AG09309 (cell line): ENCODE measurements around the gene FMC1.
A peak's percentile ranks its signal among the peaks of the same experiment; 100 is the strongest.

Source experiments
- DNase-seq: peaks from one replicate; pipeline ENCODE4 v3.0.0-alpha.2; 2010; ENCODE audit warnings: low read depth
- H3K4me3 ChIP-seq: 2 replicates; pipeline ENCODE4 v1.5.1; 2011; ENCODE audit warnings: mild to moderate bottlenecking, low read depth, low read length, moderate library complexity; ENCODE audit not compliant: control insufficient read depth
- TF ChIP-seq, protein P1 (sequence below): IDR thresholded peaks from 2 replicates; pipeline ENCODE4 v1.5.1; 2011; ENCODE audit warnings: mild to moderate bottlenecking, low read depth, low read length, inconsistent platforms; ENCODE audit not compliant: insufficient read depth, control insufficient read depth; ENCODE audit errors: missing control alignments

Gene FMC1

DNA sequence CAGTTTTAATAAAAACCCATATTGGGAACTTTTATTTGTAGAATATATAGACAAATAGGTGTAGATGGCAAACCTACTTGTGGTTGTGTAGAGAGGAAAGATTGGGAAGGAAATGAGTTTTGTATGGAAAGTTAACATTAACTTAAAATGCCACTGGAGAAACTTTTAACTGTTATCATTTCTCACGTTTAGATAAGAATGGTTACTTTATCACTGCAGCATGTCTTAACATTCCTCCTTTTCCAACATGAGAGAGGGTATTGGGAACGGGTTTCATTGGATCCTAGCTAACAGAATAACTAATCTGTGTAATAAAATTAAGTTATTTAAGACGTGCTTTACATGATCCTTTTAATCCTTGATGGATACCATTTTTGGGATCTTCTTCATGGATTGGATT, 20.4 kb downstream of the FMC1 start:
- DNase-seq = no peak
- TF ChIP-seq, protein P1, sequence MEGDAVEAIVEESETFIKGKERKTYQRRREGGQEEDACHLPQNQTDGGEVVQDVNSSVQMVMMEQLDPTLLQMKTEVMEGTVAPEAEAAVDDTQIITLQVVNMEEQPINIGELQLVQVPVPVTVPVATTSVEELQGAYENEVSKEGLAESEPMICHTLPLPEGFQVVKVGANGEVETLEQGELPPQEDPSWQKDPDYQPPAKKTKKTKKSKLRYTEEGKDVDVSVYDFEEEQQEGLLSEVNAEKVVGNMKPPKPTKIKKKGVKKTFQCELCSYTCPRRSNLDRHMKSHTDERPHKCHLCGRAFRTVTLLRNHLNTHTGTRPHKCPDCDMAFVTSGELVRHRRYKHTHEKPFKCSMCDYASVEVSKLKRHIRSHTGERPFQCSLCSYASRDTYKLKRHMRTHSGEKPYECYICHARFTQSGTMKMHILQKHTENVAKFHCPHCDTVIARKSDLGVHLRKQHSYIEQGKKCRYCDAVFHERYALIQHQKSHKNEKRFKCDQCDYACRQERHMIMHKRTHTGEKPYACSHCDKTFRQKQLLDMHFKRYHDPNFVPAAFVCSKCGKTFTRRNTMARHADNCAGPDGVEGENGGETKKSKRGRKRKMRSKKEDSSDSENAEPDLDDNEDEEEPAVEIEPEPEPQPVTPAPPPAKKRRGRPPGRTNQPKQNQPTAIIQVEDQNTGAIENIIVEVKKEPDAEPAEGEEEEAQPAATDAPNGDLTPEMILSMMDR = no peak
- peak overlapping the region; percentile 87 for H3K4me3 ChIP-seq

- DNase-seq = no peak
- TF ChIP-seq, protein P1 = no peak
- H3K4me3 ChIP-seq = no peak overlapping the region
Measured at GRCh38 chr7:139362302-139362701, 21.2 kb downstream of the FMC1 start.

DNA sequence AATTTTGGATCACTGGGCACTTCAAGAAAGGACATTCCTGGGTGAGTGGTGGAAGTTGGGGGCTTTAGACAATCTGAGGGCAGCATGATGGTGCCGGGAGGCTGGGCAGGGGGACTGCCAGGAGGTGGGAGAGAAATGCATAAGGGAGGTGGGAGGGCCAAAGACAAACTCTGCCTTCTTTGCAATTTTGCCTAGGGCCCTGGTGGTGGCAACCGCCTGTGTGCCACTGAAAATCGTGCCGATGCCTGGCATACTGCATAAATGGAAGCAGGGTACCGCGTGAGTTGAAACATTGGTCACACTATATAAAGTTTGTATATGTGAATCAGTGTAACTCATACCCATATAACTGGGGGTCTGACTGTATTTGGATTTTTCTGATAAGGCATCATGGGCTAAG, 21.8 kb downstream of the FMC1 start:
- DNase-seq = no peak
- no peak overlapping the region for H3K4me3 ChIP-seq
- TF ChIP-seq, protein P1 = no peak

DNA sequence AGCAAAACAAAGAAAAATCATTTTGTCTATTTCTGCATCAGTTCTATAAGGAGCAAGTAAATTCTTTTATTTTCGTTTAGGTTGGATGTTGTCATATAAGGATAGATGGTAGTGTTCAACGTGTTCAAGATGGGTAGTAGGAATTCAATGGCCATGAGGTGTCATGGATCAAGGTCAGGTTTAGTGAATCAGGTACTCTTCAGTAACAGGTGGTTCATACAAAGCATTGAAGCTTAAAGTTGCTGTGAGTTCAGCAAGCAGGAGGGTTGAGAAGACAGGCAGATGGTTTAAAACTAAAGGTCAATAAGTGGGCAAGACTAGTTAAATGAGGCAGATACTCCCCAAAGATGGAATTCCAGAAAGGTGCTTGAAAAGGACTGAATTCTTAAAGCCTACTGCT, 24.2 kb downstream of the FMC1 start:
- no peak for DNase-seq
- no peak overlapping the region for H3K4me3 ChIP-seq
- TF ChIP-seq, protein P1 = no peak

DNA sequence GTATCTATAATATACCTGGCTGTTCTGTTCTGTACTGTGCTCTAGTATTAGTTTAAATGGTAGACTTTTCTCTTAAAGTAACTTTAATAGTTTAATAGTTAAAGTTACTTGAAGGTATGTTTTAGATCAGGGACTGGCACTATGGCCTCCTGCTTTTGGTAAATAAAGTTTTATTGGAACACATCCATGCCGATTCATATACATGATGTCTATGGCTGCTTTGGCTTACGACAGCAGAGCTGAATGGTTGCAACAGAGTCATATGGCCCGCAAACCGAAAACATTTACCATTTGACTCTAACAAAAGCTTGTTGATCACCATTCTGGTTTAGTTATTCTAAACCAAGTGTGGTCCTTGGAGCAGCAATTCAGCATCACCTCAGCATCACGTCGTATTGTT, 25.3 kb downstream of the FMC1 start:
- no peak for DNase-seq
- H3K4me3 ChIP-seq = no peak overlapping the region
- TF ChIP-seq, protein P1 = no peak

- TF ChIP-seq, protein P1 = no peak
- DNase-seq = no peak
- H3K4me3 ChIP-seq = no peak overlapping the region
Measured at GRCh38 chr7:139367438-139368155, 26.5 kb downstream of the FMC1 start.
